GM20000 (cell line): Measurements from ENCODE around the gene SLC41A3.

Experiments used
- DNase-seq: peaks from one replicate; pipeline ENCODE4 v3.0.0; 2012; ENCODE audit warnings: low spot score
- TF ChIP-seq, protein P1 (sequence below): IDR thresholded peaks from 2 replicates; pipeline ENCODE4 v1.5.1; 2012; ENCODE audit warnings: mild to moderate bottlenecking, control low read depth; ENCODE audit errors: extremely low read depth, missing control alignments

The SLC41A3 gene

DNA sequence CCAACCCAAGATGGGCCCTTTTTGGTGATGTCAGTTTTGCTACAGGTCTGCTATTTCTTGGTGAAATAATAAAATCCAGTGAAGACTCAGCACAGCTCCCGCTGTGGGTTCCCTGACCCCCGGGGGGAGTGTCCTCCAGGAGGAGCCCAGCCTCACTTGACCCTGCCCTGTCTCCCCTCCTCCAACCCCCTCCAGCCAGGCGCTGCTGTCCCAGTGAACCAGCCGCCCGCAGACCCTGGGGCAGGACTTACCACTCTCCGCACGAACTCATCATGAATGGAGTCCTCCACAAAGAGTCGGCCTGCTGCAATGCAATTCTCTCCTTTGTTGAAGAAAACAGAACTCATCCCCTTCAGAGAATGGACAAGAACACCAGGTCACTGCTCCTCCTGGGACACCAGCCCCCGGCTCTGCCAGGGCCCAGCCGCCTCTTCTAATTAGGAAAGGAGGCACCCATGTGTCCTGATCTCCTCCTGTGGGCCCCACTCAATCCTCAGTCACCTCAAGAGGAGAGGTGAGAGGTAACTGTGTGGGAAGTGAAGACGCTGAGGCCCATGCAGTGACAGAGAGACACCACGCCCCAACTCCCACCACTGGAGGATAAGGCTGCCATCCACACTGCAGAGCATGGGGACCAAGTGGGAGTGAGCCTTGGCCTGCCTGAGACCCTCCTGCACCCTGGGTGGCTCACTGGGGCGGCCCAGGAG, 28.8 kb upstream of the SLC41A3 start:
- DNase-seq: no peak
- TF ChIP-seq, protein P1, sequence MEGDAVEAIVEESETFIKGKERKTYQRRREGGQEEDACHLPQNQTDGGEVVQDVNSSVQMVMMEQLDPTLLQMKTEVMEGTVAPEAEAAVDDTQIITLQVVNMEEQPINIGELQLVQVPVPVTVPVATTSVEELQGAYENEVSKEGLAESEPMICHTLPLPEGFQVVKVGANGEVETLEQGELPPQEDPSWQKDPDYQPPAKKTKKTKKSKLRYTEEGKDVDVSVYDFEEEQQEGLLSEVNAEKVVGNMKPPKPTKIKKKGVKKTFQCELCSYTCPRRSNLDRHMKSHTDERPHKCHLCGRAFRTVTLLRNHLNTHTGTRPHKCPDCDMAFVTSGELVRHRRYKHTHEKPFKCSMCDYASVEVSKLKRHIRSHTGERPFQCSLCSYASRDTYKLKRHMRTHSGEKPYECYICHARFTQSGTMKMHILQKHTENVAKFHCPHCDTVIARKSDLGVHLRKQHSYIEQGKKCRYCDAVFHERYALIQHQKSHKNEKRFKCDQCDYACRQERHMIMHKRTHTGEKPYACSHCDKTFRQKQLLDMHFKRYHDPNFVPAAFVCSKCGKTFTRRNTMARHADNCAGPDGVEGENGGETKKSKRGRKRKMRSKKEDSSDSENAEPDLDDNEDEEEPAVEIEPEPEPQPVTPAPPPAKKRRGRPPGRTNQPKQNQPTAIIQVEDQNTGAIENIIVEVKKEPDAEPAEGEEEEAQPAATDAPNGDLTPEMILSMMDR: no peak

DNA sequence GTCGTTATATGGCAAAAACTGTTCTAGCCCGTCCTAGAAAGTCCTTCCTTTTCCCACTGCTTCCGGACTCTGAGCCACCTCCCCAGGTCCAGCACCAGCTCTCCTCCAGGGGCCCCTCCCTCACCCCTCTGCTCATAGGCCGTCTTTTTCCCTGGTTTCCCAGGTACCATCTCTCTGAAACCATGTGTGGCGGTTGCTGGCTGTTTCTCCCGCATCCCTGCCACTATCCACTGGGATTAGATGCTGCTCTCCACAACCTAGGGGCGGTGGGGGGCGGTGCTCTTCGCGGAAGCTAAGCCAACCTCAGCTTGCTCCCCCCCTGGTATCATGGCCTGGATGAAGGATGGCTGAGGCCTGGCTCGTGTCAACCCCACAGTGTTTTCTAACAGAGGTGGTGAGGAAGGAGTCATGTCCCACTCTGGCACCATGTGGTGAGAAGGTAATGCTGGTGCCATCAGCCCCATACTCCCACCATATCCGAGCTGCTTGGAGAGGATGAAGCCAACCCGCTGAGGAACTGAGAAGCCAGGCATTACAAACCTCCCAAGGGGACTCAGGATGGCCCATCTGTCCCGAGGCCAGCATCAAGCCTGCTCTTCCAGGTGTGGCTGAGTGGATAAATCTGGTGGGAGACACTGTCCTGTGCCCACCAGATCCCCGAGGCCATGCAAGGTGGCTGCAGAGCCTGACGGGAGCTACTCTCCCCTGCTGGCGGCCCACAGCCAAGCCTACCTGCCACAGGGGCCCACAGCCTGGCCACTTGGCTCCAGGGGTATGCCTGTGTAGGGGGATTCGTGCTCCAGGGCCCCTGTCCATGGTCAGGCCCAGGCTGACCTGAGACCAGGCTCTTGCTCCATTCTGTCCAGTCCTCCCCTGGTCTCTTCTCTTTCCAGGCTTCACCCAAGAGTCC, 27.9 kb upstream of the SLC41A3 start:
- TF ChIP-seq, protein P1: no peak
- DNase-seq: no peak

DNA sequence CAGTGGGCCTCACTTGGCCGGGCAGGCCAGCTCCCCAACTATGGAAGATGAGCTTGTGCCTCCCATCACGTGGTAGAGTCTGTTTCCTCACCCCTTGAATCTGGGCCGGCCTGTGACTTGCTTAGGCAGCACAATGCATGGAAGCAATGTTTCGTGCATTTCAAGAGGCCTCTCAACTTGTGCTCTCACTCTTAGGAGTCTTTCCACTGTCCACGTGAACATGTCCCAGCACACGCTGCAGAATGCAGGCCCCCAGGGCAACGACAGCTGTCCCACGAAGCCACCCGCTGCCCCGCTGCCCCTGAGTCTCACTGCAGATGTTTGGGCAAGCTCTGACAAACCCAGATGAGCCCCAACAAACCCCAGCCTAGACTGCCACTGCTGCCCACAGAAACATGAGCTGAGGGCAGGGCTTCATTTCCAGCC, 27.2 kb upstream of the SLC41A3 start:
- DNase-seq: no peak
- TF ChIP-seq, protein P1: no peak

DNA sequence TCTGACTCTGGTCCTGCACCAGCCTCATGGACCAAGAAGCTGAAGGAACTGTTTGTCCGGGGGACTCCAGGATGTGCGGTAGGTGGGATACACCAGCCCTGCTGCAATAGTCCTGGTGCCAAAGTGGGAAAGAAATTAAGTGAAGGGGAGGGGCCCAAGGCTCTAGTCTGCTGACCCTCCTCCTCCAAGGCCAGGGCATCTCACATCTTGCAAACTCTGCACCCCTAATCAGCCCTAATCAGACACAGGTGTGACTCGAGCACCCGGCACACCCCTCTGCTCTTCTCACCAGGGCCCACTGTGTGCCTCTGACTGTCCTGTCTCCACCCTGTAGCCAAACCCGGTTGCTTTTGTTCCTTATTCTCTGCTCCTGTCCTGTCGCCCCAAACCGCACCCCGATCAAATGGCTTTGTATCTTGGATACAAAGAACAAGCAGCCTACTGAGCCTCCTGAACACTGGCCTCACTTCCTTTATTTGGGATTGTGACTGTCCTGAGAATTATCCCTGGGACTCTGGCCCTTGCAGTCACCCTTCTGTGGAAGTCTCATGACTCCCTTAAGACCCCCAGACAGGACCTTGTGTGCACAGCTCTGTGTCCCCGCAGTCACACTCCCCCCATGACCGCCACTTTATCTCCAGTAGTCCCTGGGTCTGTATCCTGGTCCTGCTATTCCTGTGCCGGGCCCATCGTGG, 26.7 kb upstream of the SLC41A3 start:
- TF ChIP-seq, protein P1: no peak
- no peak for DNase-seq

DNA sequence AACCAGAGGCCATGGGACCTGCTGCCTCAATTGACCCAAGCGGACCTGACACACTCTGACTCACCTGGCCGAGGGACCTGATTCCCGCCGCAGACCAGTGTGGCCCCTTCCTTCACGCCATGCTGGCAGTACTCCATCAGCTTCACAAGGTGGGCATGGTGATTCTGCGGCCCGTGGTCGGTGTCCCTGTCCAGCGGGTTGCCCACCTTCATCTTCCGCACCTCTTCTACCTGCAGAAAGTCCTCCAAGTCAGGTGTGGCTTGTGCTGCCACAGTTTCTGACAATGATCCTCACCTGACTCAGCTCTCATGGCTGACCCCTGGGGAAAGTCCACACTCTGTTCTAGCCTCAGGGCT, 25.9 kb upstream of the SLC41A3 start:
- TF ChIP-seq, protein P1: no peak
- no peak for DNase-seq

DNA sequence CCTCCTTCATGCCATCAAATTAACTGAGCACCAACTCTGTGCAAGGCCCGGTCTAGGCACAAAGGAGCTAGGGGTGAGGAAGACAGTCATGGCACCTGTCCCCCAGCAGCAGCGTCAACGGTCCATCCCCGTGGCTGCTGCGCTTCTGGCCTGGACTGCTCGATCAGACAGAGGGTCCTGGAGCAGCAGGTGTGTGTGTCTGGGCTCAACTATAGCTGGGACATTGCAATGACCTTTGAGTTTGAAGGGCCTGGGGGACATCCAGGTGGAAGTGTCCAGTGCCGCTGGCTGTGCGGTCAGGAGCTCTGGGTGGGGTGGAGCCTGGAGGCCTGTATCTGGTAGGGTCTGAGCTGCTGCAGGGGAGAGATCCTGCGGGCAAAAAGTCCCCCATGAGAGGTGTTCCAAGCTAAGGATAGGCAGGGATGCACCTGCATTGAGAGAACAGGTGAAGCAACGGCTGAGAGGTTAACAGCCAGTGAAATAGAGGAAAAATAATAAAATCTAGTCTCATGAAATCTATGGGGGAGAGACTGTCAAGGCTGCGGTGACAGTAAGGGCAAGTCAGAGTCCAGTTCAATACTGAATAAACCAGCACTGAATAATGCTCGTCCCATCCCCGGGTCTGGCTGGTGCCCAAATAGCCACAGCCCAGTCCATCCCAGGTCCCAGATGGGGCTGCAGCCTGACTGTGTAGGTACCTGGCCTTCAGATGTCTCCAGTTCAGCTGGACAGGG, 25.4 kb upstream of the SLC41A3 start:
- DNase-seq: no peak
- TF ChIP-seq, protein P1: no peak

DNA sequence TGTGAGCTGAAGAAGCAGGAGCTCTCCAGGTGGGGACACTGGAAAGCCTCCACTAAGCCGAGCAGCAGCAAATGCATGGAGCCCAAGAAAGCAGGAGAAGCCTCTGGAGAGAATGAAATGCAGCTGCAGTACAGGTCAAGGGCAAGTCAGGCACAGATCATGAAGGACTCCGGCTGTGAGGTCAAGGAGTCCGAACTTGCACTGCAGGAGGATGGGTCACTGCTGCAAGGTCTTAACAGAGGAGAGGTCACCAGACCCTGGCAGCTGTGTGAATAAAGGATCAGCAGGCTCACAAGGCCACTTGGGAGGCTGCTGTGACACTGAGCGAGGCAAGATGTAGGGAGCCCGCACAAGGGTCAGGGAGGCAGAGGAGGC, 24.7 kb upstream of the SLC41A3 start:
- DNase-seq: no peak
- TF ChIP-seq, protein P1: no peak
